Measurements from ENCODE around the gene CELSR2.

CELSR2 gene

DNA sequence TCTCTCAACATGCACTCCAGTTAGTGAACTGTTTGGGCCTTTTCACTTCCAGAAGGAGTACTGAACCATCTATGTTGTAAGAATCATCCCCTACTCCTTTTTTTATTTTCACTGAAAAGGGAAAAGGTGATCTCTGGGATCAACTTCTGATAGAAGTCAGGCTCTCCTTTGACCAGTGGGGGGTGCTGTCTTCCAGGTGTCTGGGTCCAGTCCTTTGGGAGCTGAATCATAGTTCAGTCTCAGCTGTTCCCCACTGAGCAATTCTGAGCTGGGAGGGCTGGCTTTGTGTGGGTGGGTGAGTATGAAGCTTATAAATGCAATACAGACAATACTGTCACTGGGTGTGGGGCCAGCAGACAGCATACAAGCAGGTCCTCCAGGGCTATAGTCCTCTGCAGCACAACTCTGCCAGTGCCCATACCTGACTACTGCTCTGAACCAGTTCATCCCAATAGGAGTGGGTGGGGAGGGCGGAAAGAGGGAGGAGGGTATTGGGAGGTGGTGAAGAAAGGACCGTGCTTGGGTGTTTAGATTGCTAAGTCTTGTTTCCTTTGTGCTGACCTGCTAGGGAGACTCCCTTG is 48.1 kb upstream of the CELSR2 start (continued):
- TF ChIP-seq, protein P1, sequence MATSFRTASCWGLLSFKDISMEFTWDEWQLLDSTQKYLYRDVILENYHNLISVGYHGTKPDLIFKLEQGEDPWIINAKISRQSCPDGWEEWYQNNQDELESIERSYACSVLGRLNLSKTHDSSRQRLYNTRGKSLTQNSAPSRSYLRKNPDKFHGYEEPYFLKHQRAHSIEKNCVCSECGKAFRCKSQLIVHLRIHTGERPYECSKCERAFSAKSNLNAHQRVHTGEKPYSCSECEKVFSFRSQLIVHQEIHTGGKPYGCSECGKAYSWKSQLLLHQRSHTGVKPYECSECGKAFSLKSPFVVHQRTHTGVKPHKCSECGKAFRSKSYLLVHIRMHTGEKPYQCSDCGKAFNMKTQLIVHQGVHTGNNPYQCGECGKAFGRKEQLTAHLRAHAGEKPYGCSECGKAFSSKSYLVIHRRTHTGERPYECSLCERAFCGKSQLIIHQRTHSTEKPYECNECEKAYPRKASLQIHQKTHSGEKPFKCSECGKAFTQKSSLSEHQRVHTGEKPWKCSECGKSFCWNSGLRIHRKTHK (tag by site-specific recombination; IDR thresholded peaks at IDR 0.05), result no peak
- TF ChIP-seq, protein P2, sequence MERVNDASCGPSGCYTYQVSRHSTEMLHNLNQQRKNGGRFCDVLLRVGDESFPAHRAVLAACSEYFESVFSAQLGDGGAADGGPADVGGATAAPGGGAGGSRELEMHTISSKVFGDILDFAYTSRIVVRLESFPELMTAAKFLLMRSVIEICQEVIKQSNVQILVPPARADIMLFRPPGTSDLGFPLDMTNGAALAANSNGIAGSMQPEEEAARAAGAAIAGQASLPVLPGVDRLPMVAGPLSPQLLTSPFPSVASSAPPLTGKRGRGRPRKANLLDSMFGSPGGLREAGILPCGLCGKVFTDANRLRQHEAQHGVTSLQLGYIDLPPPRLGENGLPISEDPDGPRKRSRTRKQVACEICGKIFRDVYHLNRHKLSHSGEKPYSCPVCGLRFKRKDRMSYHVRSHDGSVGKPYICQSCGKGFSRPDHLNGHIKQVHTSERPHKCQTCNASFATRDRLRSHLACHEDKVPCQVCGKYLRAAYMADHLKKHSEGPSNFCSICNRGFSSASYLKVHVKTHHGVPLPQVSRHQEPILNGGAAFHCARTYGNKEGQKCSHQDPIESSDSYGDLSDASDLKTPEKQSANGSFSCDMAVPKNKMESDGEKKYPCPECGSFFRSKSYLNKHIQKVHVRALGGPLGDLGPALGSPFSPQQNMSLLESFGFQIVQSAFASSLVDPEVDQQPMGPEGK (tag by site-specific recombination; IDR thresholded peaks at IDR 0.05), result 0 out of 2 replicates have a peak, but pooled peaks have one; percentile 32
- peak; percentile 89 for TF ChIP-seq ZFHX2 (tag by site-specific recombination; conservative IDR thresholded peaks at IDR 0.05)
- TF ChIP-seq, protein P3, sequence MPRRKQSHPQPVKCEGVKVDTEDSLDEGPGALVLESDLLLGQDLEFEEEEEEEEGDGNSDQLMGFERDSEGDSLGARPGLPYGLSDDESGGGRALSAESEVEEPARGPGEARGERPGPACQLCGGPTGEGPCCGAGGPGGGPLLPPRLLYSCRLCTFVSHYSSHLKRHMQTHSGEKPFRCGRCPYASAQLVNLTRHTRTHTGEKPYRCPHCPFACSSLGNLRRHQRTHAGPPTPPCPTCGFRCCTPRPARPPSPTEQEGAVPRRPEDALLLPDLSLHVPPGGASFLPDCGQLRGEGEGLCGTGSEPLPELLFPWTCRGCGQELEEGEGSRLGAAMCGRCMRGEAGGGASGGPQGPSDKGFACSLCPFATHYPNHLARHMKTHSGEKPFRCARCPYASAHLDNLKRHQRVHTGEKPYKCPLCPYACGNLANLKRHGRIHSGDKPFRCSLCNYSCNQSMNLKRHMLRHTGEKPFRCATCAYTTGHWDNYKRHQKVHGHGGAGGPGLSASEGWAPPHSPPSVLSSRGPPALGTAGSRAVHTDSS (tag by site-specific recombination; IDR thresholded peaks at IDR 0.05), result no peak

- ChIA-PET POLR2A (interaction anchor here (1.5 kb wide), 1 partner anchor 10 kb away, joined by 3 read pairs; no protein-coding TSS in a partner anchor), CTCF (interaction anchor here (0.5 to 1.3 kb wide), 3 partner anchors 9 to 122 kb away, joined by 4 to 6 read pairs (median 4); partner anchors contain the start of gene SARS1)
- TF ChIP-seq ZNF670 (tag by site-specific recombination; IDR thresholded peaks at IDR 0.05; ENCODE audit: low read depth), result no peak
- H3K9me3 ChIP-seq (ENCODE audit: control insufficient read depth, insufficient read depth, low read depth, low read length), result no peaks in the 10 kb centered on the region
- H3K36me3 ChIP-seq (ENCODE audit: control insufficient read depth in 2 of 2, insufficient read depth in 1 of 2, low read length in 2 of 2), result no peaks in the 10 kb centered on the region
- no peak overlapping the region for H3K4me3 ChIP-seq (ENCODE audit: low read depth, low read length)
- no peaks in the 10 kb centered on the region for H3K4me1 ChIP-seq (ENCODE audit: control insufficient read depth, insufficient read depth, low read length)
- no peak overlapping the region for H3K27ac ChIP-seq (ENCODE audit: extremely low read depth, low read depth, low read length)
Measured at GRCh38 chr1:109204484-109204883, 44.9 kb upstream of the CELSR2 start.

DNA sequence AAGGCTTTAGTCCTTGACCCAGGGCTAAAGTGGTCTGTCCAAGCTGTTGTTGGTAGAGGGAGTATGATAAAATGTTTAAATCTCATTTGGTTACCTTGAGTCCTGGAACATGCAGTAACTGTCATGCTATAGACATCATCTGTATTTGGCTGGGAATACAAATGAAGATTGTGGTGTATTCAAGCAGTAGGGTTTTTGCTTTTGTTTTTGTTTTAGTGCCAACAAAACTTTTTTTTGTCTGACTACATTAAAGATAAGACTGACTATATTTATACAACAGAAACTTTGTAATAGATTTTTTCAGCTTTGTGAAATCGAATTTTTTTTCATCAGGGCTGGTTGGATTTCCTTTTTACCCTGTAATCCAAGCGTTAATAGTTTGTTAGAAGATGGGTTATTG is 43.0 kb upstream of the CELSR2 start:
- Histone ChIP-seq H3K9me3 (ENCODE audit: control insufficient read depth, insufficient read depth, low read depth, low read length) (no peaks in the 10 kb centered on the region), H3K36me3 (ENCODE audit: control insufficient read depth in 2 of 2, insufficient read depth in 1 of 2, low read length in 2 of 2) (no peaks in the 10 kb centered on the region), H3K4me3 (ENCODE audit: low read depth, low read length) (no peak overlapping the region), H3K4me1 (ENCODE audit: control insufficient read depth, insufficient read depth, low read length) (no peaks in the 10 kb centered on the region), H3K27ac (ENCODE audit: extremely low read depth, low read depth, low read length) (no peak overlapping the region)
- TF ChIP-seq ZNF747 (tag by site-specific recombination; IDR thresholded peaks at IDR 0.05), result no peak
- no peak for TF ChIP-seq ZNF530 (tag by site-specific recombination; IDR thresholded peaks at IDR 0.05; ENCODE audit: low read depth)
- TF ChIP-seq, protein P4, sequence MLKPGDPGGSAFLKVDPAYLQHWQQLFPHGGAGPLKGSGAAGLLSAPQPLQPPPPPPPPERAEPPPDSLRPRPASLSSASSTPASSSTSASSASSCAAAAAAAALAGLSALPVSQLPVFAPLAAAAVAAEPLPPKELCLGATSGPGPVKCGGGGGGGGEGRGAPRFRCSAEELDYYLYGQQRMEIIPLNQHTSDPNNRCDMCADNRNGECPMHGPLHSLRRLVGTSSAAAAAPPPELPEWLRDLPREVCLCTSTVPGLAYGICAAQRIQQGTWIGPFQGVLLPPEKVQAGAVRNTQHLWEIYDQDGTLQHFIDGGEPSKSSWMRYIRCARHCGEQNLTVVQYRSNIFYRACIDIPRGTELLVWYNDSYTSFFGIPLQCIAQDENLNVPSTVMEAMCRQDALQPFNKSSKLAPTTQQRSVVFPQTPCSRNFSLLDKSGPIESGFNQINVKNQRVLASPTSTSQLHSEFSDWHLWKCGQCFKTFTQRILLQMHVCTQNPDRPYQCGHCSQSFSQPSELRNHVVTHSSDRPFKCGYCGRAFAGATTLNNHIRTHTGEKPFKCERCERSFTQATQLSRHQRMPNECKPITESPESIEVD (tag by site-specific recombination; IDR thresholded peaks at IDR 0.05), result no peak
- TF ChIP-seq ZNF169 (tag by site-specific recombination; IDR thresholded peaks at IDR 0.05), result no peak
- no peak for TF ChIP-seq ZNF704 (tag by site-specific recombination; IDR thresholded peaks at IDR 0.05)
- TF ChIP-seq, protein P5, sequence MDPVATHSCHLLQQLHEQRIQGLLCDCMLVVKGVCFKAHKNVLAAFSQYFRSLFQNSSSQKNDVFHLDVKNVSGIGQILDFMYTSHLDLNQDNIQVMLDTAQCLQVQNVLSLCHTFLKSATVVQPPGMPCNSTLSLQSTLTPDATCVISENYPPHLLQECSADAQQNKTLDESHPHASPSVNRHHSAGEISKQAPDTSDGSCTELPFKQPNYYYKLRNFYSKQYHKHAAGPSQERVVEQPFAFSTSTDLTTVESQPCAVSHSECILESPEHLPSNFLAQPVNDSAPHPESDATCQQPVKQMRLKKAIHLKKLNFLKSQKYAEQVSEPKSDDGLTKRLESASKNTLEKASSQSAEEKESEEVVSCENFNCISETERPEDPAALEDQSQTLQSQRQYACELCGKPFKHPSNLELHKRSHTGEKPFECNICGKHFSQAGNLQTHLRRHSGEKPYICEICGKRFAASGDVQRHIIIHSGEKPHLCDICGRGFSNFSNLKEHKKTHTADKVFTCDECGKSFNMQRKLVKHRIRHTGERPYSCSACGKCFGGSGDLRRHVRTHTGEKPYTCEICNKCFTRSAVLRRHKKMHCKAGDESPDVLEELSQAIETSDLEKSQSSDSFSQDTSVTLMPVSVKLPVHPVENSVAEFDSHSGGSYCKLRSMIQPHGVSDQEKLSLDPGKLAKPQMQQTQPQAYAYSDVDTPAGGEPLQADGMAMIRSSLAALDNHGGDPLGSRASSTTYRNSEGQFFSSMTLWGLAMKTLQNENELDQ (tag by site-specific recombination; IDR thresholded peaks at IDR 0.05; ENCODE audit: low read depth), result no peak
- TF ChIP-seq ZNF121 (tag by site-specific recombination; IDR thresholded peaks at IDR 0.05), result no peak
- TF ChIP-seq ZNF558 (tag by site-specific recombination; IDR thresholded peaks at IDR 0.05), result no peak
- TF ChIP-seq ZNF785 (tag by site-specific recombination; IDR thresholded peaks at IDR 0.05), result no peak
- no peak for TF ChIP-seq SALL2 (tag by site-specific recombination; IDR thresholded peaks at IDR 0.05; ENCODE audit: borderline replicate concordance)
- TF ChIP-seq ZNF488 (tag by site-specific recombination; IDR thresholded peaks at IDR 0.05), result no peak
- CTCF ChIA-PET, result interaction anchor here (0.7 kb wide), 3 partner anchors 8 to 94 kb away, joined by 3 to 5 read pairs (median 3); a partner anchor contains a TSS
- POLR2A ChIA-PET, result no interaction called here
